ENCODE measurements around the gene NCR3LG1.

The NCR3LG1 gene

GRCh38 chr11:17400048-17400775, 48.6 kb downstream of the NCR3LG1 start:
- Histone ChIP-seq H4K20me1 (no peaks in the 10 kb centered on the region), H3K4me2 (peak overlapping the region; percentile 15 to 71 (median 58)), H3K36me3 (no peaks in the 10 kb centered on the region), H3K27me3 (no peaks in the 10 kb centered on the region), H3K4me1 (peaks cover 19 to 51% (median 43%) of the 10 kb centered on the region in 10 experiments), H3K9ac (no peak overlapping the region), H3K4me3 (no peak overlapping the region), H3K27ac (peak overlapping the region in 4 of 11 experiments; percentile 2 to 26 (median 20); a peak in 7 of 22 replicates), H3K9me3 (replicated peaks in 1 of 11) (no peaks in the 10 kb centered on the region)
- no peak for TF ChIP-seq Cebpa-rat (IDR thresholded peaks at IDR 0.05)

- H3K27ac ChIP-seq = peak overlapping the region in 6 of 11 experiments; percentile 1 to 41 (median 18); a peak in 7 of 22 replicates
- H3K4me1 ChIP-seq = peaks cover 29 to 62% (median 54%) of the 10 kb centered on the region in 10 experiments
- H3K9me3 ChIP-seq (replicated peaks in 1 of 11) = no peaks in the 10 kb centered on the region
- peak overlapping the region in 10 of 11 experiments; percentile 32 to 71 (median 58); a peak in 19 of 22 replicates for H3K4me2 ChIP-seq
- TF ChIP-seq Cebpa-rat (IDR thresholded peaks at IDR 0.05) = no peak
- H3K36me3 ChIP-seq = no peaks in the 10 kb centered on the region
- no peak overlapping the region for H3K4me3 ChIP-seq
- H3K9ac ChIP-seq = no peak overlapping the region
- no peaks in the 10 kb centered on the region for H3K27me3 ChIP-seq
- H4K20me1 ChIP-seq = no peaks in the 10 kb centered on the region
Measured at GRCh38 chr11:17401316-17401715, 49.7 kb downstream of the NCR3LG1 start.

GRCh38 chr11:17401841-17402240, 50.2 kb downstream of the NCR3LG1 start:
- Histone ChIP-seq H3K4me2 (peak overlapping the region in 9 of 11 experiments; percentile 37 to 71 (median 59); a peak in 17 of 22 replicates), H3K27me3 (no peaks in the 10 kb centered on the region), H3K9me3 (replicated peaks in 1 of 11) (no peaks in the 10 kb centered on the region), H4K20me1 (no peaks in the 10 kb centered on the region), H3K9ac (no peak overlapping the region), H3K4me1 (peaks cover 29 to 67% (median 59%) of the 10 kb centered on the region in 10 experiments), H3K4me3 (no peak overlapping the region), H3K27ac (peak overlapping the region in 2 of 11 experiments; percentile 1 to 41; a peak in 1 of 22 replicates), H3K36me3 (no peaks in the 10 kb centered on the region)
- TF ChIP-seq Cebpa-rat (IDR thresholded peaks at IDR 0.05) = no peak

- Histone ChIP-seq H3K36me3 (no peaks in the 10 kb centered on the region), H3K4me1 (peaks cover 29 to 74% (median 65%) of the 10 kb centered on the region in 10 experiments), H3K4me2 (peak overlapping the region in 4 of 11 experiments; percentile 59 to 71 (median 64); a peak in 2 of 22 replicates), H3K9me3 (replicated peaks in 1 of 11) (no peaks in the 10 kb centered on the region), H3K9ac (no peak overlapping the region), H3K27ac (no peak overlapping the region), H4K20me1 (no peaks in the 10 kb centered on the region), H3K27me3 (no peaks in the 10 kb centered on the region), H3K4me3 (no peak overlapping the region)
- TF ChIP-seq Cebpa-rat (IDR thresholded peaks at IDR 0.05) = no peak
Measured at GRCh38 chr11:17402486-17402885, 50.9 kb downstream of the NCR3LG1 start.

- no peak overlapping the region for H3K9ac ChIP-seq
Measured at GRCh38 chr11:17403980-17404759, 52.6 kb downstream of the NCR3LG1 start.

GRCh38 chr11:17405232-17406005, 53.8 kb downstream of the NCR3LG1 start:
- Histone ChIP-seq H3K4me3 (peak overlapping the region in 4 of 10 experiments; percentile 18 to 37 (median 24); a peak in 5 of 20 replicates), H3K4me1 (peaks cover 24 to 76% (median 67%) of the 10 kb centered on the region in 10 experiments), H3K27ac (peak overlapping the region in 10 of 11 experiments; percentile 54 to 81 (median 72); a peak in 20 of 22 replicates), H3K9me3 (replicated peaks in 1 of 11) (no peaks in the 10 kb centered on the region), H4K20me1 (no peaks in the 10 kb centered on the region), H3K4me2 (peak overlapping the region; percentile 65 to 92 (median 83)), H3K9ac (peak overlapping the region in 10 of 11 experiments; percentile 27 to 69 (median 60); a peak in 17 of 22 replicates), H3K27me3 (no peaks in the 10 kb centered on the region), H3K36me3 (no peaks in the 10 kb centered on the region)
- no peak for TF ChIP-seq Cebpa-rat (IDR thresholded peaks at IDR 0.05)

More at GRCh38 chr11:17403980-17404759, 52.6 kb downstream of the NCR3LG1 start:
- H3K4me2 ChIP-seq = peak overlapping the region; percentile 65 to 92 (median 83); a peak in 20 of 22 replicates
- H3K36me3 ChIP-seq = no peaks in the 10 kb centered on the region
- no peaks in the 10 kb centered on the region for H3K27me3 ChIP-seq
- no peaks in the 10 kb centered on the region for H3K9me3 ChIP-seq (replicated peaks in 1 of 11)
- peak overlapping the region in 7 of 11 experiments; percentile 63 to 80 (median 71); a peak in 13 of 22 replicates for H3K27ac ChIP-seq
- no peaks in the 10 kb centered on the region for H4K20me1 ChIP-seq
- peak in 3 of 11 experiments; percentile 32 to 66 (median 61); a peak in 6 of 22 replicates for TF ChIP-seq Cebpa-rat (IDR thresholded peaks at IDR 0.05)
- peaks cover 29 to 81% (median 72%) of the 10 kb centered on the region in 10 experiments for H3K4me1 ChIP-seq
- no peak overlapping the region for H3K4me3 ChIP-seq

- H3K9me3 ChIP-seq (replicated peaks in 1 of 11) = no peaks in the 10 kb centered on the region
- H3K27ac ChIP-seq = peak overlapping the region in 10 of 11 experiments; percentile 54 to 81 (median 72); a peak in 20 of 22 replicates
- peak overlapping the region in 2 of 10 experiments; percentile 18 to 37; a peak in 2 of 20 replicates for H3K4me3 ChIP-seq
- peak overlapping the region in 10 of 11 experiments; percentile 27 to 69 (median 60); a peak in 16 of 22 replicates for H3K9ac ChIP-seq
- no peaks in the 10 kb centered on the region for H3K36me3 ChIP-seq
- no peak for TF ChIP-seq Cebpa-rat (IDR thresholded peaks at IDR 0.05)
- peaks cover 23 to 75% (median 65%) of the 10 kb centered on the region in 10 experiments for H3K4me1 ChIP-seq
- H3K27me3 ChIP-seq = no peaks in the 10 kb centered on the region
- peak overlapping the region; percentile 65 to 92 (median 83) for H3K4me2 ChIP-seq
- no peaks in the 10 kb centered on the region for H4K20me1 ChIP-seq
Measured at GRCh38 chr11:17406082-17406817, 54.6 kb downstream of the NCR3LG1 start.

- H3K36me3 ChIP-seq = no peaks in the 10 kb centered on the region
Measured at GRCh38 chr11:17406818-17407149, 55.2 kb downstream of the NCR3LG1 start.

More at GRCh38 chr11:17406818-17407149, 55.2 kb downstream of the NCR3LG1 start:
- Histone ChIP-seq H3K4me3 (no peak overlapping the region), H3K27me3 (no peaks in the 10 kb centered on the region), H3K9ac (0 out of 22 replicates have a peak overlapping the region, but pooled peaks of 3 of the 11 experiments have one; percentile 1 to 66 (median 62)), H3K9me3 (replicated peaks in 1 of 11) (no peaks in the 10 kb centered on the region), H4K20me1 (no peaks in the 10 kb centered on the region), H3K4me1 (peaks cover 25 to 73% (median 63%) of the 10 kb centered on the region in 10 experiments), H3K4me2 (peak overlapping the region; percentile 3 to 92 (median 83); a peak in 19 of 22 replicates), H3K27ac (peak overlapping the region in 8 of 11 experiments; percentile 8 to 81 (median 70); a peak in 12 of 22 replicates)
- TF ChIP-seq Cebpa-rat (IDR thresholded peaks at IDR 0.05) = no peak
